ENCODE results near the gene PTPRZ1.

Gene PTPRZ1

GRCh38 chr7:122063146-122063545 is 190.2 kb downstream of the PTPRZ1 start (continued):
- TF ChIP-seq ZNF280D (tag by site-specific recombination; IDR thresholded peaks at IDR 0.05) = no peak
- TF ChIP-seq ZNF133 (tag by site-specific recombination; IDR thresholded peaks at IDR 0.05) = no peak
- no peak for TF ChIP-seq SP7 (tag by site-specific recombination; IDR thresholded peaks at IDR 0.05)
- no peak for TF ChIP-seq ZBTB21 (tag by site-specific recombination; IDR thresholded peaks at IDR 0.05)
- TF ChIP-seq KLF16 (tag by site-specific recombination; IDR thresholded peaks at IDR 0.05) = no peak
- no peak for TF ChIP-seq BCL6B (tag by site-specific recombination; IDR thresholded peaks at IDR 0.05)
- no peak for TF ChIP-seq ZNF2 (tag by site-specific recombination; IDR thresholded peaks at IDR 0.05)
- TF ChIP-seq BCL11B (tag by site-specific recombination; IDR thresholded peaks at IDR 0.05; ENCODE audit: low read depth) = no peak
- TF ChIP-seq ZNF202 (tag by site-specific recombination; IDR thresholded peaks at IDR 0.05; ENCODE audit: borderline replicate concordance) = no peak
- no peak for TF ChIP-seq ZNF311 (tag by site-specific recombination; IDR thresholded peaks at IDR 0.05; ENCODE audit: borderline replicate concordance)

GRCh38 chr7:122064971-122065370 is 192.0 kb downstream of the PTPRZ1 start:
- CTCF ChIA-PET = no interaction called here
- no peaks in the 10 kb centered on the region for H3K36me3 ChIP-seq (ENCODE audit: control insufficient read depth in 2 of 2, insufficient read depth in 1 of 2, low read length in 2 of 2)
- H3K4me3 ChIP-seq (ENCODE audit: low read depth, low read length) = no peak overlapping the region
- no peak overlapping the region for H3K27ac ChIP-seq (ENCODE audit: extremely low read depth, low read depth, low read length)
- no peak for TF ChIP-seq ZSCAN16 (tag by site-specific recombination; IDR thresholded peaks at IDR 0.05)
- no peak for TF ChIP-seq ZNF248 (tag by site-specific recombination; IDR thresholded peaks at IDR 0.05)
- no peak for TF ChIP-seq ZNF624 (tag by site-specific recombination; IDR thresholded peaks at IDR 0.05)
- no peak for TF ChIP-seq PRDM6 (tag by site-specific recombination; IDR thresholded peaks at IDR 0.05)
- no peaks in the 10 kb centered on the region for H3K9me3 ChIP-seq (ENCODE audit: control insufficient read depth, insufficient read depth, low read depth, low read length)
- POLR2A ChIA-PET = no interaction called here
- no peaks in the 10 kb centered on the region for H3K4me1 ChIP-seq (ENCODE audit: control insufficient read depth, insufficient read depth, low read length)

GRCh38 chr7:122067077-122067476 is 194.1 kb downstream of the PTPRZ1 start:
- Histone ChIP-seq H3K4me3 (ENCODE audit: low read depth, low read length) (no peak overlapping the region), H3K4me1 (ENCODE audit: control insufficient read depth, insufficient read depth, low read length) (no peaks in the 10 kb centered on the region), H3K36me3 (ENCODE audit: control insufficient read depth in 2 of 2, insufficient read depth in 1 of 2, low read length in 2 of 2) (no peaks in the 10 kb centered on the region), H3K27ac (ENCODE audit: extremely low read depth, low read depth, low read length) (no peak overlapping the region), H3K9me3 (ENCODE audit: control insufficient read depth, insufficient read depth, low read depth, low read length) (no peaks in the 10 kb centered on the region)
- CTCF ChIA-PET = no interaction called here
- POLR2A ChIA-PET = no interaction called here
- no peak for TF ChIP-seq ZNF555 (tag by site-specific recombination; conservative IDR thresholded peaks at IDR 0.05)
- TF ChIP-seq ZSCAN5A (tag by site-specific recombination; IDR thresholded peaks at IDR 0.05) = no peak
- TF ChIP-seq MEIS1 (CRISPR knock-in tag; IDR thresholded peaks at IDR 0.05; ENCODE audit: borderline replicate concordance) = no peak
- TF ChIP-seq ZNF16 (tag by site-specific recombination; IDR thresholded peaks at IDR 0.05; ENCODE audit: low read depth) = no peak
